ENCODE data around the gene DLG3.
A peak's percentile ranks its signal among the peaks of the same experiment; 100 is the strongest.
"Not testable (repeated sequence)": the region's sequence is repeated elsewhere in the genome, so short reads cannot be mapped to it uniquely, and the experiment has no call there.

DLG3 gene

GRCh38 chrX:70444326-70444945, at the start of gene DLG3:
Gene DLG3, plus strand, starts transcription at chrX:70444835. Its CDS starts 367 bp downstream, at chrX:70445202.
- TF ChIP-seq CTCF (IDR thresholded peaks at IDR 0.05; ENCODE audit: control extremely low read depth, extremely low read depth, low read depth, missing control alignments) = no peak
- CTCF ChIA-PET = interaction anchor here (1.4 to 2.8 kb wide), 4 partner anchors 7 to 11 kb away, joined by 6 to 15 read pairs (median 10); no protein-coding TSS in a partner anchor
- POLR2A ChIA-PET = no interaction called here
- DNase-seq (ENCODE audit: extremely low spot score) = peak; percentile 10

DNA sequence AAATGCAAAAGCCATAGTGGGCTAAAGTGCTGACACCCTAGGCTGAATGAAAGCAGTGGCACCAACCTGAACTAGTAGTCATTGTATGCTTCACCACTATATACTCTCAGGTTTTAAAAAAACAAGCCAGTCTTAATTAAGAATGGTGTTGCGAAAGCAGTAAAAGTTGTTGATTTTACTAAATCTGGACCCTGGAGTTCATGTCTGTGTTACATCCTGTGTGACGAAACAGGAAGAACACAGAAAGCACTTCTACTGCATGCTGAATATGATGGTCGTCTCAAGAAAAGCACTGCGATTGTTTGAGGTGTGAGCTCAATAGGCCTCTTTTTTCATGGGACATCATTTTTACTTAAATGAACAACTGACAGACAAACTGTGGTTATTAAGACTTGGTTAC, 45.7 kb upstream of the DLG3 start:
- CTCF ChIA-PET = no interaction called here
- POLR2A ChIA-PET = no interaction called here
- no peak for DNase-seq (ENCODE audit: extremely low spot score)
- no peak for TF ChIP-seq CTCF (IDR thresholded peaks at IDR 0.05; ENCODE audit: control extremely low read depth, extremely low read depth, low read depth, missing control alignments)

GRCh38 chrX:70400181-70400580, 44.5 kb upstream of the DLG3 start:
- DNase-seq (ENCODE audit: extremely low spot score); CTCF ChIA-PET; POLR2A ChIA-PET: not testable (repeated sequence)

DNA sequence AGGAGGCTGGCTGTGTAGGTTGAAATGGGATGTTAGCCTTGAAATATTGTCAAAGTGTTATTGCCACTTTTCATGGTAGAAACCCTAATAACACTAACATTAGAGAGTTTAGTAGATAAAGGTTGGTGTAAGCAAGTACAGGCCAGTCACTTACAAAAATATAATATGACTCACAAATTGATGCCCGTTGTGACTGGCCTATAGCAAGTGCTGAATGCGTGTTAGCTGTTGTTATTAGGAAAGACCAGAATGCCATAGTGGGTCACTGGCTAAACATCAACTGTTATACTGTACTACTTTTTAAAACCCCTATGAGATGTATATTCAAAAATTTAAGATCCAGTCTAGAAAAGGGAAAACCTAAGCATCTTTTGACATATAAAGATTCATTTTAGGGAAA, 41.9 kb upstream of the DLG3 start:
- no peak for DNase-seq (ENCODE audit: extremely low spot score)
- CTCF ChIA-PET = no interaction called here
- POLR2A ChIA-PET = no interaction called here
- TF ChIP-seq CTCF (IDR thresholded peaks at IDR 0.05; ENCODE audit: control extremely low read depth, extremely low read depth, low read depth, missing control alignments) = no peak

- CTCF ChIA-PET = interaction anchor here (1.3 kb wide), 2 partner anchors 9 to 13 kb away, joined by 4 to 5 read pairs; no protein-coding TSS in a partner anchor
- POLR2A ChIA-PET = no interaction called here
- no peak for TF ChIP-seq CTCF (IDR thresholded peaks at IDR 0.05; ENCODE audit: control extremely low read depth, extremely low read depth, low read depth, missing control alignments)
- no peak for DNase-seq (ENCODE audit: extremely low spot score)
Measured at GRCh38 chrX:70405003-70405402, 39.6 kb upstream of the DLG3 start.

DNA sequence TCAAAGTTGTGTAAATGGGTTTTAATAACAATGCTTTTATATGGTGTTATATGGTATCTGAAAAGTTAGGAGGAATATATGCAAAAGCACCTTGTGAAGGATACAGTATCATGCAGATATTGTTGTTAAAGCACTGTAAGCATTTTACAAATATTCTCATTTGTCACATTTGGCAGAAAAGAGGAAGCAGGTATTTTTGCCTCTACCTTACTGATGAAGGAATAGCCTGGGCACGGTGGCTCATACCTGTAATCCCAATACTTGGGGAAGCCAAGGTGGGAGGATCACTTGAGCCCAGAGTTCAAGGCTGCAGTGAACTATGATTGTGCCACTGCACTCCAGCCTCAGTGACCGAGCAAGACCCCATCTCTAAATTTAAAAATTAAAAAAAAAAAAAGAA, 33.7 kb upstream of the DLG3 start:
- no peak for DNase-seq (ENCODE audit: extremely low spot score)
- ChIA-PET CTCF (no interaction called here), POLR2A (no interaction called here)
- no peak for TF ChIP-seq CTCF (IDR thresholded peaks at IDR 0.05; ENCODE audit: control extremely low read depth, extremely low read depth, low read depth, missing control alignments)

DNA sequence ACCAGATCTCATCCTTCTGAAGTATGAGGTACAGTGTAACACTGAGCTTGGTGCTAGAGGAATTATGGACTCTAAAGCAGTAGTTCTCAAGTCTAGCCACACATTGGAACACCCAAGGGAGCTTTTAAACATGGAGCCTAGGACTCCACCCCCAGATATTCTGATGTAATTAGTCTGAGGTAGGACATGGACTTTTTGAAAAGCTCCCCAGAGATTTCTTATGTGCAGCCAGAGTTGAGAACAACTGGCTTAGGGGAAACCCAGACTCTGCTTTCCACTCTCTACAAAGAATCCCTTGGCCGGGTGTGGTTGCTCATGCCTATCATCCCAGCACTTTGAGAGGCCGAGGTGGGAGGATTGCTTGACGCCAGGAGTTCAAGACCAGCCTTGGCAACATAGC, 33.2 kb upstream of the DLG3 start:
- TF ChIP-seq CTCF (IDR thresholded peaks at IDR 0.05; ENCODE audit: control extremely low read depth, extremely low read depth, low read depth, missing control alignments) = no peak
- no peak for DNase-seq (ENCODE audit: extremely low spot score)
- ChIA-PET CTCF (no interaction called here), POLR2A (no interaction called here)

Data from GM10248 (cell line).